CD4-positive, alpha-beta T cell treated with Interleukin-4 for 4 hours (primary cell): ENCODE measurements around the gene PRDM2.
A peak's percentile ranks its signal among the peaks of the same experiment; 100 is the strongest.

Source experiments
- DNase-seq: peaks from one replicate; pipeline ENCODE4 v3.0.0-alpha.2; 2020

Gene PRDM2

DNA sequence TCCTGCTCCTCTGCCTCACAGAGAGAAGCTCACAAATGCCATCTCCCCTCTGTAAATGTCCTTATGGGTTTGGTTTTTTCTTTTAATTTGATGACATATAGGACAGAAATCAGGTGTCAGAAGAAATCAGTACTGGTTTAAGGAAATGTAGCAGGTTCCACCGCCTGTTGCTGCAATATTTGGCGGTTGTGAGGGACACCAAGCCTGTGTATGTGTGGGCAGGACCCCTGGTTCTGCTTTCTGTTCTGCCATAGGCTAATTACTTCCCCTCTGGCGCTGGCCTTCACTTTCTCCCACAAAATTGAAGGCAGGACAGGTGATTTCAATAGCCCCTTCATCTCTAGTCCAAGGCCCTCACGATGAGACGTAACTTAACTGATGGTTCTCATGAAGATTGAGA lies 69.2 kb downstream of the PRDM2 start:
- no peak for DNase-seq

DNA sequence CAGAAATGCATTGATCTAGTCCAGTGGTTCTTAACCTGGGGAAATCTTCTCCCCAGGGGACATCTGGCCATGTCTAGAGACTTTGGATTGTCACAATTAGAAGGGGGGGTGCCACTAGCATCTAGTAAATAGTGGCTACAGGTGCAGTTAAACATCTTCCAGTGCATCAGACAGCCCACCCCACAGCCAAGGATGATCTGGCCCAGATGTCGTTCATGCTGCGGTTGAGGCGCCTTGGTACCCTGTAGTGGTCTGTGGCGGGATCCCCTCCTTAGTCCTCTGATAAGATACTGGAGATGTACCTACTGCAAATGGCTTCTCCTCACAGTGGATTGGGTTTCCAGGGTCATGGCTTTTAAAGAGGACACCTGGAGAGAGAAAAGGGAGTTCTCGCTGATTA lies 69.8 kb downstream of the PRDM2 start:
- no peak for DNase-seq

DNA sequence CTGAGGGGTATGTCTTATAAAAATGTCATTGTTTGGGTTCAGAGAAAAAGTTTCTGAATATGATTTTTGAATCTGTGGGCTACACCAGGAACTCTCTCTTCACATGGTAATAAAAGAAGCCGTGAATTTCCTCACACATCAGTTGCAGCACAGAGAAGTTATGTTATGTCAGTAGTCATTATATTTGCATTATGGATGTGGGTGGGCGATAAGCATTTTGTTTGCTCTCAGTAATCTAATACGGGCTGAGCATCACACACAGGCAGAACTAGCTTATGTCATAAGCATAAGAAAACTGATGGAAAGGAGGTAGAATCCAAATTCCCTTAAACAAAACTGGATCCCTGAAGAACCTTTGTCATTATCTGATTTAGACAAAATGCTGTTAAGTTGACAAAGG lies 70.8 kb downstream of the PRDM2 start:
- DNase-seq = no peak

DNA sequence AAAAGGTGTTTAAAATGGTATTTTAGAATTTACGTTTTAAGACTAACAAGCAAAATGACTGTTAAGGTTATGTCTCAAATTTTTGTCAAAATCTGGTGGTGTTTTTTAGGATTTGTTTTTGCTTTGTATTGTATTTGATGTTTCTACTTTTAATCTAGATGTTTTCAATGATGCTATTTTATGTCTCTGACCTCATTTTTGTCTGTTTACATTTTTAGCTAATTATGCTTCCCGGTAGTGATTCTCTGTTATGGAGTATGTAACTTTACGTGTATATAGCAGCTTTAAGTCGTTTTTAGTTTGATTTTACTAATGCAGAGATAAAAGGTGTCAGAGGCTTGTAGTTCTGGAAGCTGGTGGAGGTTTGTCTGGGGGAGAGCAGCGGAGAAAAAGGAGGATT lies 71.8 kb downstream of the PRDM2 start:
- no peak for DNase-seq

DNA sequence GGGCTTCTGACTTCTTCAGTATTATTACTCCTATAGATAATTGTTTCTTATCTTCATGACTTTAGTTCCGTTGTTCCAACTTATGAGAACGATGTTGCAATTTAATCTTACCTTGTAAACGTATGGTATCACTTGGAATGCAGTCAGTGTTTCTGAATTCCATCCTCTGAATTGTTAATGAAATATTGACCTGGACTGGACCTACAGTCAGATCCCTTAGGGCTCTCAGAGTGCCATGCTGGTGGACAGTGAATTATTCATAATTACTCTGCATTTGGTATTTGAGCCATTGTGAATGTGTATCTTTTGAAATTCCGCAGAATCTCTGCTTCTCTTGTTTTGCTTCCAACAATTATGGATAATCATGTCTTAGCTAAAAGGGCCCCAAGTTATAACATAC lies 72.3 kb downstream of the PRDM2 start:
- DNase-seq = no peak

DNA sequence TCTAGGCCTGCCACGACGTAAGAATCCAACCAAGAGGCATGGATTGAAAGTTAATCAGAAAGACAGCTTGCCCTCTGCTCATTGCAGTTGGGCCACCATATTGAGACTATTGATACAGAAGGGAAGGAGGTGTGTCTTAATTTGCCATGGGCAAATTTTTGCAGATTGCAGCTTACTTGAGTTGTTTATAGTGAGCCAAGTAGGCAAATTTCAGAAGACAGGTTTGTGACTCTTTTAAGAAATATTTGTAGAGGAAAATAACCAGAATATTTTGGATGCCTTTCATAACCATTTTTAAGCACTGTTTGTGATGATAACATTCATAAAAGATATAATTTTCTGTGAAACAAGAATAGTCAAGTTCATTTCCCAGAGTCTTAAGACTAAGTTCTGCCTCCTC lies 74.1 kb downstream of the PRDM2 start:
- DNase-seq = no peak

DNA sequence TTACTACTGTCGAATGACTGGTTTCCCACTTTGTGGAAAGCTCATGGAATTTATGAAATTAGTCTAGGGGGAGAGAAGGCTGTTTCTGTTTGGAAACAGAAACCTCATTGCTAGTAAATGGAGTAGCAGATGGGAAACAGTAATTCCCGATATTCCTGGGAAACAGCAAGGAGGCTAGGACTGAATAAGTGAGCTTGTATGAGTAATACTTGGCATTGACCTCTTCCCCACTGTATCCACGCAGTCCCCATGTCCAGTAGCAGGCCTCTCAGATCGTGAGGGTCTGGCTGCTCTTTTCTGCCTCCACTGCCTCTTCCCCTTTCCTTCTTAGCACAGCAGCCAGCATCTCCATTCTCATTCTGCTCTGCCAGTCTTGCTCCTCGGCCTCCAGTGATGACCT lies 75.5 kb downstream of the PRDM2 start:
- no peak for DNase-seq

DNA sequence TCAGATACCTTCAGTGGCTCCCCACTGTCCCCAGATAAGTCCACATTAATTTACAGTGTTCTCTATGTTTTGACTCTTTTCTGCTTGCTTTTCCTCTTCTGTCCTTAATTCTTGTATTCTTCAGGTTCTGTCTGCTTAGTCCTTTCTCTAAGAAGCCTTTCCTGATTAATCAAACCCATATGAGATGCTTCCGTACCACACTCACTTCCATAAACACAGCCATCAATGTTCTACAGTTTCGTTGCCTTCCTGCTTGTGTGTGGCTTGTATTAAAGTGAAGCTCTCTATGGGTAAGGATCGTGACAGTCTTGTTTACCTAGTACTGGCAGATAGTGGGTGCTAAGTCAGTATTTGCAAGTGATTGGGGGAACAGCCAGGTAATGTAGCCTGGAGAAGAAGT lies 75.9 kb downstream of the PRDM2 start:
- DNase-seq = no peak

DNA sequence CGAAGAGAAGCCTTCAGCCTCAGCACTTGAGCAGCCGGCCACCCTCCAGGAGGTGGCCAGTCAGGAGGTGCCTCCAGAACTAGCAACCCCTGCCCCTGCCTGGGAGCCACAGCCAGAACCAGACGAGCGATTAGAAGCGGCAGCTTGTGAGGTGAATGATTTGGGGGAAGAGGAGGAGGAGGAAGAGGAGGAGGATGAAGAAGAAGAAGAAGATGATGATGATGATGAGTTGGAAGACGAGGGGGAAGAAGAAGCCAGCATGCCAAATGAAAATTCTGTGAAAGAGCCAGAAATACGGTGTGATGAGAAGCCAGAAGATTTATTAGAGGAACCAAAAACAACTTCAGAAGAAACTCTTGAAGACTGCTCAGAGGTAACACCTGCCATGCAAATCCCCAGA lies 78.4 kb downstream of the PRDM2 start:
- no peak for DNase-seq

DNA sequence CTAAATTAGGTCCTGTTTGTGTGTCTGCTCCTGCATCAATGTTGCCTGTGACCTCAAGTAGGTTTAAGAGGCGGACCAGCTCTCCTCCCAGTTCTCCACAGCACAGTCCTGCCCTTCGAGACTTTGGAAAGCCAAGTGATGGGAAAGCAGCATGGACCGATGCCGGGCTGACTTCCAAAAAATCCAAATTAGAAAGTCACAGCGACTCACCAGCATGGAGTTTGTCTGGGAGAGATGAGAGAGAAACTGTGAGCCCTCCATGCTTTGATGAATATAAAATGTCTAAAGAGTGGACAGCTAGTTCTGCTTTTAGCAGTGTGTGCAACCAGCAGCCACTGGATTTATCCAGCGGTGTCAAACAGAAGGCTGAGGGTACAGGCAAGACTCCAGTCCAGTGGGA lies 79.9 kb downstream of the PRDM2 start:
- DNase-seq = no peak

DNA sequence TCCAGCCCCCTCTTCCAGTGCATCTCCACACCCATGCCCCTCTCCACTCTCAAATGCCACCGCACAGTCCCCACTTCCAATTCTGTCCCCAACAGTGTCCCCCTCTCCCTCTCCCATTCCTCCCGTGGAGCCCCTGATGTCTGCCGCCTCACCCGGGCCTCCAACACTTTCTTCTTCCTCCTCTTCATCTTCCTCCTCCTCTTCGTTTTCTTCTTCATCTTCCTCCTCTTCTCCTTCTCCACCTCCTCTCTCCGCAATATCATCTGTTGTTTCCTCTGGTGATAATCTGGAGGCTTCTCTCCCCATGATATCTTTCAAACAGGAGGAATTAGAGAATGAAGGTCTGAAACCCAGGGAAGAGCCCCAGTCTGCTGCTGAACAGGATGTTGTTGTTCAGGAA lies 80.8 kb downstream of the PRDM2 start:
- no peak for DNase-seq

DNA sequence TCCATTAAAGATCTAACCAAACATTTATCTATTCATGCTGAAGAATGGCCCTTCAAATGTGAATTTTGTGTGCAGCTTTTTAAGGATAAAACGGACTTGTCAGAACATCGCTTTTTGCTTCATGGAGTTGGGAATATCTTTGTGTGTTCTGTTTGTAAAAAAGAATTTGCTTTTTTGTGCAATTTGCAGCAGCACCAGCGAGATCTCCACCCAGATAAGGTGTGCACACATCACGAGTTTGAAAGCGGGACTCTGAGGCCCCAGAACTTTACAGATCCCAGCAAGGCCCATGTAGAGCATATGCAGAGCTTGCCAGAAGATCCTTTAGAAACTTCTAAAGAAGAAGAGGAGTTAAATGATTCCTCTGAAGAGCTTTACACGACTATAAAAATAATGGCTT lies 81.2 kb downstream of the PRDM2 start:
- DNase-seq = no peak

DNA sequence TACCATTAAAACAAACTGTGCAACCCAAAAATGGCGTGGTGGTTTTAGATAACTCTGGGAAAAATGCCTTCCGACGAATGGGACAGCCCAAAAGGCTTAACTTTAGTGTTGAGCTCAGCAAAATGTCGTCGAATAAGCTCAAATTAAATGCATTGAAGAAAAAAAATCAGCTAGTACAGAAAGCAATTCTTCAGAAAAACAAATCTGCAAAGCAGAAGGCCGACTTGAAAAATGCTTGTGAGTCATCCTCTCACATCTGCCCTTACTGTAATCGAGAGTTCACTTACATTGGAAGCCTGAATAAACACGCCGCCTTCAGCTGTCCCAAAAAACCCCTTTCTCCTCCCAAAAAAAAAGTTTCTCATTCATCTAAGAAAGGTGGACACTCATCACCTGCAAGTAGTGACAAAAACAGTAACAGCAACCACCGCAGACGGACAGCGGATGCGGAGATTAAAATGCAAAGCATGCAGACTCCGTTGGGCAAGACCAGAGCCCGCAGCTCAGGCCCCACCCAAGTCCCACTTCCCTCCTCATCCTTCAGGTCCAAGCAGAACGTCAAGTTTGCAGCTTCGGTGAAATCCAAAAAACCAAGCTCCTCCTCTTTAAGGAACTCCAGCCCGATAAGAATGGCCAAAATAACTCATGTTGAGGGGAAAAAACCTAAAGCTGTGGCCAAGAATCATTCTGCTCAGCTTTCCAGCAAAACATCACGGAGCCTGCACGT lies 82.1 kb downstream of the PRDM2 start:
- DNase-seq = no peak

DNA sequence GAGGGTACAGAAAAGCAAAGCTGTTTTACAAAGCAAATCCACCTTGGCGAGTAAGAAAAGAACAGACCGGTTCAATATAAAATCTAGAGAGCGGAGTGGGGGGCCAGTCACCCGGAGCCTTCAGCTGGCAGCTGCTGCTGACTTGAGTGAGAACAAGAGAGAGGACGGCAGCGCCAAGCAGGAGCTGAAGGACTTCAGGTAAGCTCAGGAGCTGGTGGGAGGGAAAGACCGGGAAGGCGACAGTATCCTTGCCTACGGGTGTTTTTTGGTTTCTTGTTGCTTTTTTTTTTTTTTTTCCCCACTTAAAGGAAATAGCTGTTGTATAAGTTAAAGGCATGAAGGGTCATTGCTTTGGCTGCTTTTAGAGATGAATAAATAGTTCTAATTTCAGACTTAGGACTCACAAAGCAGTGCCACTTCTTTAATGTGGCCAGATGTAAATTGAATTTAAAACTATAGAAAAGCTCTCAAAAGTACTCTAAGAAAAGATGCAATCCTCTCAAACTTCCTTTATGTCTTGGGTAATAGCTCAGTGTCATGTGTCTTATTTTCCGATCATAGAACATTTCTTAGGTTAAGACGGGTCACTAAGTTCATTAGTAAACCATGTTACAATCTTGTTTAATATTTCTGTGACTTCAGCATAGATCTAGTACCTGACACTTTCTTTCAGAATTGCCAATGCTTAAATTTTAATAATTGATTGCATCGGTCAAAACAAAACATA lies 82.8 kb downstream of the PRDM2 start:
- no peak for DNase-seq

DNA sequence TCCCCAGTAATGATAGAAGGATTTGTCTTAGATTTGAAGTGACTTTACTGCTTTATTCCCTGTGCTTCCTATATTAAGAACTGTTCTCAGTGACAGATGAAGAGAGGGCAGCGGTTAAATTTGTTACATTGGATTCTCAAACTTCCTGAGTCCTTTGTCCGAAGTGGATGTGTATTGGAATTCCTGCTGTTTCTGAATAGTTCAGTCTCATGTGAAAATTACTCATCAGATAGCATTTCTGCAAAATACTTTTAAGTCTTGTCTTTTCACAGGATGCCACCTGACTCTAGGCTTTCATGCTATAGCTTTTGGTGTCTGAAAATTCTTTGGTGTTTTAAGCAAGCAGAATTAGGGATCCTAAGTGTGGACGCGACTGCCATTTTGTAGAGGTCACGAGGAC lies 83.6 kb downstream of the PRDM2 start:
- no peak for DNase-seq

DNA sequence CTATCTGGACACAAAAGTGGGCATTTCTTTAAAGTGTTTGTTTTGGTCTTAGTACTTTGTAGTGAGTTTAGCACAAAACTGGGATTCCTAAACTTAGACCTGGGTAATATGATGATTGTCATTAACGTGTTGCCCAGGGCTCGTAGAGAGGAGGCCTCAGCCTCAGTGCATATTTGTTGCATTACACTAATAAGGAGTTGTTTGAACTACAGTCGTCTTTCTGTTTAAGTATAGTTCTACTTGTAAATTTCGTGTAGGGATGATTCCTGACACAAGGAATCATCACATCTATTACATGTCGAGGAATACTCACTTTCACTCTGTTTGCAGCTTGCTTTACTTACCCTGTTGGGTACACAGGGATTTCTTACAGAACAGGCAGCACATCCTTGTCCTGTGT lies 85.0 kb downstream of the PRDM2 start:
- DNase-seq = no peak

DNA sequence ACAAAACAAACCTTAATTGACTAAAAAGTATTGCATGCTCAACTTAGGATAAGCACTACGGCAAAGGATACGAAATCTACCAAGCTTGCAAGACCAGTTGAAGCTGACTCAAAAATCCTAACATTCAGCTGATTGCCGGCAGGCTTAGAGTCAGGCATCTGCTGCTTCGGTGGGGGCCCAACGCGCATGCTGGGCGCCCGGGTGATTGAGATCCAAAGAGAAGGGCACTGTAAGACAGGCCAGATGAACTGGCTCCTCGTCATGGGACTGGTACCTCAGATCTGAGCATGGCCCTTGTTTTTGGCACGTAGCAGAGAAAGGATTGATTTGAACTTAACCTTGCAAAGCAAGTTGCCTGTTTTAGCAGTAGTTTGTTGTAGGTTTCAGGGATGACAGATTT lies 86.6 kb downstream of the PRDM2 start:
- no peak for DNase-seq

DNA sequence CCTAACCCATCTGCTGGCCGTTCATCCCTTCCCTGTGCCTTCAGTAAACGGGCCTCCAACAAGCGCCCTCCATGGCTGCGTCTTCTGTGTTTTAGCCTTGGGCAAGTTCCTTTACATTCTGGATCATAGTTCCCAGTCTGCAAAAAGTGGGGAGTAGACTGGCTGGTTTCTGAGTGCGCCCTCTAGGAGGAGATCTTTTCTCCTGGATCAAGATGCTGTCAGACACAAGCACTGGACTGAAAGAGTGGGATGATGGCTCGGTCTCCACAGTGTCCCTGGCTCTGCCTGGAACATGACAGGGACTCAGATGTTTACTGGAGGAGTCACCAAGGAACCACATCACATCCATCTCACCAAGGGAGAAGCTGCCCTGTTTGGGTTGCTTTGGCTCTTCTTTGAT lies 88.8 kb downstream of the PRDM2 start:
- no peak for DNase-seq

DNA sequence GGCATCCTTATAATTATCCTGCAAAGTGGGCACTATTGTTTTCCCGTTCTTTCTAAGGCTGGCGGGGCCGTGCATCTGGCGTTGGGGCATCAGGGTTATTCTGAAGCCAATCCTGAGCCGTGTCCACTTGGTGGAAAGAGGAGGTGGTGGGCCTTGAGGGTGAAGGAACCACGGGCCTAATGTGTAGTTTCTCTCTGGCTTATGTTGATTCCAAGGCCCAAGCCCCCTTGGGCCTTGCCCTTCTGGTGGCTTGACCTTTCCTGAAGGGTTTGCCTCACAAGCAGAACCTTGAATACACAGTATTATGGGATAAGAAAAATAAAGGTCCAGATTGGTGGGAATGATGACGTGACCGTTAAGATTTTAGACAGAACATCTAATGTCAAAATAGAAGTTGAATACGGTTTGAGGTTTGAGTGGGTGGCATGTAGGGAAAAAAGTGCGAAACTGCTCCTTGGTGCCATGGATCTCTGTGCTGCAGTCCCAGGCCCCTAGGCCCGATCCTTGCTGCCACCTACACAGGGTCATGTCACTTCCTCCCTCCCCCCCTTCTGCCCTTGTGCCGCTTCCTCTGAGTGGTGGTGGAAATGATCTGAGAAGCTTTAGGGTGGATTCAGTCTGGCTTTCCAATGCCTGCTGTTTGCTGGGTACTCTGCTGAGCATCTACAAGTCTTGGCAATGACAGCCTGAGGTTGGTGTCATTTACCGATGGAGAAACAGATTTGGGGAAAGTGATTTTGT lies 90.5 kb downstream of the PRDM2 start:
- DNase-seq = no peak

DNA sequence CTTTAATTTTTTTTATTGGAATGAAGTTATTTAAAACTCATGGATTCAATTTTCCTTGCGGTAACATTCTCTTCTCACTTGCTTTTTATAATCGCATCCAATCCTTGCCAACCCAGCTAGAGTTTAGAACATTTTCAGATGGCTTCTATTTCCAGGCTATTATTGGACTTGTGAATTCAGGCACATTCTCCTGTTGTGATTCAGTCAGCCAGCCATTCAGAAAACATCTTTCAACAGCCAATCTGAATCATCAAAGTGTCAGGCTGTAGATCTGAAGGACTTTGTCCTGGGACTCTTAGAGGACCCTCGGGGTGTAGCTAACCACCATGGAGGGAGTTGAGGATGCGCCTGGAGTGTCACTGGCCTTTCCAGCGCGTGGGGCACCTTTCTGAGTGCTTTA lies 92.4 kb downstream of the PRDM2 start:
- no peak for DNase-seq

DNA sequence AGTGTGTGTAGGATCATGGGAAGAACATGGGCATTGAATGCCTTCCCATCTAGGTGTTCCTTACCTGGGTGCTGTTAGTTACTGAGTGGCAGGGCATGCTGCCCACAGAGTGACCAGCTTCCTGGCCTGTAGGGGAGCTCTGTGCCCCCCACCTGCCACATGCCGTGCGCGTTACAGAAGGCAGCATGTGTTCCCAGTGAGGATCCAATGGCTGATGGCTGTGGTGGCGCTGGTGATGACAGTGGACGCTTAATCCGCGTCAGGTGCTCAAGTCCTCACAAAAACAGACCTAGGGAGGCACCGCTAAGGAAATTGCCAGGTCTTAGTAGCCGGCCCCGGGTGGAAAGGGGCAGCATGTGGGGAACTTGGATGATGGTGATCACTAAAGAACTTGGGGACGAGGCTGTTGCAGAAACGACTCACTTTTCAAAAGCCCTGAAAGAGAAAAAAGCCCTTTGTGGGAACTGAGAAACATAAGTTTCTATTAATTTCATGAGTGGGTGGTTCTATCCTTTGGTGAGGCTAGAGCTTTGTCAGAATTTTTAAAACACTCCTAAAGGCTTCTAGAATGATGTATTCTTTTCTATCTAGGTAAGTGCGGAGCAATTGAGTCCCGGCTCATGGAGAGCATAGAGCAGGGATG lies 93.2 kb downstream of the PRDM2 start:
- DNase-seq = no peak

DNA sequence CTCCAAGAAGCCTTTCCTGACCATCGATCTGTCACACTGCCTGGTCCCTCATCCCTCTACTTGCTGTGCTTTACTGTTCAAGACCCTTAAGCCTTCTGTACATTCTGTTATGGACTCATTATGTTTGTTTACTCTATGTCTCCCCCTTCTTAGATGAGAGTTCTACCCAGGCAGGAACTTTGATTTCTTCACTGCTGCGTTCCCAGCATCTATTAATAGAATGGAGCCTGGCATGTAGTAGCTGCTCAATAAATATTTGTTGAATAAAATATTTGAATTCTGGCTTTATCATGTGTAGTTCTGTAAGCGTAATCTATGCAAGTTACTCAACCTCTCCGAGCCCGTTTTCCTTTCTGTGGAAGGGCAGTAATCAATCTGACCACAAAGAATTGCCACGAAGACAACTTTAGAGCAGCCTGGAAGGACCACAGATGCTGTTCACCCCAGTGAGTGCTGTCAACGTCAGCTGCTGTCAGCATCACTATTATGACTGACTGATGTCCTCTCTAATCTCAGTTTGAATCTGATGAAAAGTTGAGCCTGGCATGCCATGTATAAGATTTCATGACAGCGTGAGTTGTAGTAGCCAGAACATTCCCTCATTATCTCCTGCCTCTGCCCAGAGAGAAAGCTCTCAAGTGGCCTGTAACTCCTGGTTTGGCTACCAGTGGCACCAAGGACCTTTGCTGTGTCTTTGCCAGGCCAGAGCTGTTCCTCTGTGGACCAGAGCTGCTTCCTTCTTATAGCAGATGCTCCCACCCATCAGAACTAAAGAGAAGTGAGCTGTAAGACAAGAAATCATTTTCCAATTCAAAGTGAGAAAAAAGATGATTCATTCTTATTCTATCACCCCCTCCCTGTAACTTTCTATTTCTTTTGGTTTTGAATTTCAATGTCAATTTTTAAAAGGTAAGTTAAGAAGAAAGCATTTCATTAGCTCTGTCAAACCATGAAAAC lies 94.5 kb downstream of the PRDM2 start:
- no peak for DNase-seq

DNA sequence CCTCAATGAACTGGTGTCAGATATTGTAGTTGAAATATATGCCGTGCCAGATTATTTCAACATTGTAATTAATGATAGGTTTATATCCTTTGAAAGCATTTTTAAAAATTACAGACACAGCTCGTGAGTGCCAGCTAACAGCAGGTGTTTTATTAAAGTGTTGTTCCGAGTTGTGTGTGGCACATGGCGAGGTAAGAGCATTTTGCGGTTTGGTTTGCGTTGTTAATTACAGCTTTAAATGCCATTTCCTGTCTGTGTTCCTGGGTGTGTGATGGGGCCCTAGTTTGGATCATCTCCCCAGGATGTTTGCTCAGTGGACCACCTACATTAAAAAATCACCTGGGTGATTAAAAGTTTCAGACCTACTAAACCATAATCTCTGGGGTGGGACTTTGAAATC lies 97.4 kb downstream of the PRDM2 start:
- DNase-seq = peak; percentile 15
